ENCODE results near the gene HTR3B.

HTR3B gene

GRCh38 chr11:113904379-113905101 is at the start of gene HTR3B:
Gene HTR3B, plus strand, starts transcription at chr11:113904796. Its CDS starts 138 bp downstream, at chr11:113904934.
- no peak for TF ChIP-seq CTCF (IDR thresholded peaks at IDR 0.05; ENCODE audit: insufficient read depth, missing control alignments)
- no peak for FAIRE-seq
- DNase-seq (ENCODE audit: insufficient read length, low spot score), result no peak

- DNase-seq (ENCODE audit: insufficient read length, low spot score) (no peak), FAIRE-seq (no peak)
- no peak for TF ChIP-seq CTCF (IDR thresholded peaks at IDR 0.05; ENCODE audit: insufficient read depth, missing control alignments)
Measured at GRCh38 chr11:113855803-113856202, 48.8 kb upstream of the HTR3B start.

- no peak for FAIRE-seq
- TF ChIP-seq CTCF (IDR thresholded peaks at IDR 0.05; ENCODE audit: insufficient read depth, missing control alignments), result no peak
Measured at GRCh38 chr11:113856966-113857759, 47.4 kb upstream of the HTR3B start.

GRCh38 chr11:113859665-113860064 is 44.9 kb upstream of the HTR3B start:
- FAIRE-seq, result peak; percentile 61
- TF ChIP-seq CTCF (IDR thresholded peaks at IDR 0.05; ENCODE audit: insufficient read depth, missing control alignments), result no peak
- no peak for DNase-seq (ENCODE audit: insufficient read length, low spot score)

More at GRCh38 chr11:113856966-113857759, 47.4 kb upstream of the HTR3B start:
- DNase-seq (ENCODE audit: insufficient read length, low spot score), result no peak

- FAIRE-seq (no peak), DNase-seq (ENCODE audit: insufficient read length, low spot score) (no peak)
- TF ChIP-seq CTCF (IDR thresholded peaks at IDR 0.05; ENCODE audit: insufficient read depth, missing control alignments), result no peak
Measured at GRCh38 chr11:113862435-113862834, 42.2 kb upstream of the HTR3B start.

GRCh38 chr11:113864410-113864809 is 40.2 kb upstream of the HTR3B start:
- no peak for TF ChIP-seq CTCF (IDR thresholded peaks at IDR 0.05; ENCODE audit: insufficient read depth, missing control alignments)
- FAIRE-seq, result no peak
- DNase-seq (ENCODE audit: insufficient read length, low spot score), result no peak

- FAIRE-seq (no peak), DNase-seq (ENCODE audit: insufficient read length, low spot score) (no peak)
- TF ChIP-seq CTCF (IDR thresholded peaks at IDR 0.05; ENCODE audit: insufficient read depth, missing control alignments), result no peak
Measured at GRCh38 chr11:113865873-113866272, 38.7 kb upstream of the HTR3B start.
